ENCODE data around the gene VSX1.

The VSX1 gene

GRCh38 chr20:25050501-25051350 is 31.2 kb downstream of the VSX1 start:
- no peaks in the 10 kb centered on the region for H3K4me1 ChIP-seq (ENCODE audit: insufficient read depth, low read length, severe bottlenecking)
- TF ChIP-seq, protein P1, sequence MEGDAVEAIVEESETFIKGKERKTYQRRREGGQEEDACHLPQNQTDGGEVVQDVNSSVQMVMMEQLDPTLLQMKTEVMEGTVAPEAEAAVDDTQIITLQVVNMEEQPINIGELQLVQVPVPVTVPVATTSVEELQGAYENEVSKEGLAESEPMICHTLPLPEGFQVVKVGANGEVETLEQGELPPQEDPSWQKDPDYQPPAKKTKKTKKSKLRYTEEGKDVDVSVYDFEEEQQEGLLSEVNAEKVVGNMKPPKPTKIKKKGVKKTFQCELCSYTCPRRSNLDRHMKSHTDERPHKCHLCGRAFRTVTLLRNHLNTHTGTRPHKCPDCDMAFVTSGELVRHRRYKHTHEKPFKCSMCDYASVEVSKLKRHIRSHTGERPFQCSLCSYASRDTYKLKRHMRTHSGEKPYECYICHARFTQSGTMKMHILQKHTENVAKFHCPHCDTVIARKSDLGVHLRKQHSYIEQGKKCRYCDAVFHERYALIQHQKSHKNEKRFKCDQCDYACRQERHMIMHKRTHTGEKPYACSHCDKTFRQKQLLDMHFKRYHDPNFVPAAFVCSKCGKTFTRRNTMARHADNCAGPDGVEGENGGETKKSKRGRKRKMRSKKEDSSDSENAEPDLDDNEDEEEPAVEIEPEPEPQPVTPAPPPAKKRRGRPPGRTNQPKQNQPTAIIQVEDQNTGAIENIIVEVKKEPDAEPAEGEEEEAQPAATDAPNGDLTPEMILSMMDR (IDR thresholded peaks at IDR 0.05; ENCODE audit: low read length): no peak
- no peak for TF ChIP-seq EZH2 (IDR thresholded peaks at IDR 0.05; ENCODE audit: borderline replicate concordance, low read length)

GRCh38 chr20:25050082-25050481 is 31.9 kb downstream of the VSX1 start:
- H3F3A ChIP-seq (ENCODE audit: insufficient read depth, low read length): no peaks in the 10 kb centered on the region
- TF ChIP-seq, protein P1 (IDR thresholded peaks at IDR 0.05; ENCODE audit: low read length): no peak
- no peak for TF ChIP-seq EZH2 (IDR thresholded peaks at IDR 0.05; ENCODE audit: borderline replicate concordance, low read length)
- H3K4me1 ChIP-seq (ENCODE audit: insufficient read depth, low read length, severe bottlenecking): no peaks in the 10 kb centered on the region
- H3K9me2 ChIP-seq (ENCODE audit: low read depth, low read length): no peaks in the 10 kb centered on the region
- no peaks in the 10 kb centered on the region for H4K20me1 ChIP-seq (ENCODE audit: insufficient read depth, low read length)
- H3K27ac ChIP-seq (ENCODE audit: low read depth, low read length, poor library complexity, severe bottlenecking): no peak overlapping the region
- H3K36me3 ChIP-seq (ENCODE audit: insufficient read depth, low read length): no peaks in the 10 kb centered on the region
- no peaks in the 10 kb centered on the region for H3K9me3 ChIP-seq (ENCODE audit: low read length)
- no peaks in the 10 kb centered on the region for H3K27me3 ChIP-seq (ENCODE audit: insufficient read depth, low read length)
- no peak overlapping the region for H2AFZ ChIP-seq (ENCODE audit: low read length)
- no peak overlapping the region for H3K9ac ChIP-seq (ENCODE audit: low read length)
- no peak overlapping the region for H3K4me3 ChIP-seq (ENCODE audit: low read depth, low read length, poor library complexity, severe bottlenecking)
- H3K79me2 ChIP-seq (ENCODE audit: insufficient read depth, low read length): no peaks in the 10 kb centered on the region
- H3K4me2 ChIP-seq (ENCODE audit: low read length): no peak overlapping the region

More at GRCh38 chr20:25050501-25051350, 31.2 kb downstream of the VSX1 start:
- no peak overlapping the region for H3K4me2 ChIP-seq (ENCODE audit: low read length)
- no peak overlapping the region for H3K9ac ChIP-seq (ENCODE audit: low read length)
- no peaks in the 10 kb centered on the region for H3K79me2 ChIP-seq (ENCODE audit: insufficient read depth, low read length)
- no peaks in the 10 kb centered on the region for H3K9me2 ChIP-seq (ENCODE audit: low read depth, low read length)
- H3K4me3 ChIP-seq (ENCODE audit: low read depth, low read length, poor library complexity, severe bottlenecking): no peak overlapping the region
- no peaks in the 10 kb centered on the region for H3K36me3 ChIP-seq (ENCODE audit: insufficient read depth, low read length)
- H3K9me3 ChIP-seq (ENCODE audit: low read length): no peaks in the 10 kb centered on the region
- no peaks in the 10 kb centered on the region for H3F3A ChIP-seq (ENCODE audit: insufficient read depth, low read length)
- H2AFZ ChIP-seq (ENCODE audit: low read length): no peak overlapping the region
- no peaks in the 10 kb centered on the region for H3K27me3 ChIP-seq (ENCODE audit: insufficient read depth, low read length)
- no peaks in the 10 kb centered on the region for H4K20me1 ChIP-seq (ENCODE audit: insufficient read depth, low read length)
- no peak overlapping the region for H3K27ac ChIP-seq (ENCODE audit: low read depth, low read length, poor library complexity, severe bottlenecking)

DNA sequence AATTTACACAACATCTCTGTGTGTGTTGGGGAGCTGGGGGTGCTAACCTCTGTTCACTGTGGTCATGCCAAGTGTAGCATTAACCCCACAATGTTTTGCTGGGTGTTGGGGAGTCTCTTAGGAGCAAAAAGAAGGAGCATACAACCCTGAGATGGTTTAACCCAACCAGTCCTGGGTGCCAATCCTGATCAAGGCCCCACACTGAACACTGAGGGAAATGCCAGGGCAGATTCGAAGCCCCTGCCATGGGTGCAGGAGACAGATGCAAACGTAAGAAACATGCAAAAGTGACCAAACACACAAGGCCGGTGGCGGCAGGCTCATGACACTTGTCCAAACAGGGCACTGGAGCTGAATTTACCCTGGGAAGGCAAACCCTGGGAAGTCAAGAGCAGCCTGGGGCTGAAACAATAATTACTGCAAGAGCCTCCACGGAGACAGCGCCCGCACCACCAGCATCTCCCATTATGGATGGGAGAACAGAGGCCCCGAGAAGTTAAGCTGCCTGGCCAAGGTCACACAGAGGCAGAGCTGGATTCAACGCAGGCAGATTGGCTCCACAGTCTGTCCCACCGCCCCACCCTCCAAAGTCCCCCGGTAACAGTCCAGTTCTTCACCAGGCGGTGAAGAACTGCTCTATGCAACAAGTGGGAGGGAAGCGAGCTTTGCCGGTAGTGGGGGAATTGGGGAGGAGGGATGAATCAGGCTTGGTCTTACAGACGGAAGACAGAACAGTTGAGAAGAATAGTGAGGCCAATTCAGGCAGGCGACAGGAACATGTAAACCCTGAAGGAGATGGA is 32.5 kb downstream of the VSX1 start:
- no peaks in the 10 kb centered on the region for H4K20me1 ChIP-seq (ENCODE audit: insufficient read depth, low read length)
- H3K79me2 ChIP-seq (ENCODE audit: insufficient read depth, low read length): no peaks in the 10 kb centered on the region
- no peaks in the 10 kb centered on the region for H3K27me3 ChIP-seq (ENCODE audit: insufficient read depth, low read length)
- H3K9me2 ChIP-seq (ENCODE audit: low read depth, low read length): no peaks in the 10 kb centered on the region
- no peaks in the 10 kb centered on the region for H3K4me1 ChIP-seq (ENCODE audit: insufficient read depth, low read length, severe bottlenecking)
- TF ChIP-seq, protein P1 (IDR thresholded peaks at IDR 0.05; ENCODE audit: low read length): no peak
- no peak for TF ChIP-seq EZH2 (IDR thresholded peaks at IDR 0.05; ENCODE audit: borderline replicate concordance, low read length)
- no peak overlapping the region for H3K4me2 ChIP-seq (ENCODE audit: low read length)
- no peak overlapping the region for H2AFZ ChIP-seq (ENCODE audit: low read length)
- H3K9me3 ChIP-seq (ENCODE audit: low read length): no peaks in the 10 kb centered on the region
- H3F3A ChIP-seq (ENCODE audit: insufficient read depth, low read length): no peaks in the 10 kb centered on the region
- H3K27ac ChIP-seq (ENCODE audit: low read depth, low read length, poor library complexity, severe bottlenecking): no peak overlapping the region
- H3K9ac ChIP-seq (ENCODE audit: low read length): no peak overlapping the region
- no peaks in the 10 kb centered on the region for H3K36me3 ChIP-seq (ENCODE audit: insufficient read depth, low read length)
- H3K4me3 ChIP-seq (ENCODE audit: low read depth, low read length, poor library complexity, severe bottlenecking): no peak overlapping the region

Measured in OCI-LY1 (cell line).